Calu3 (cell line): Measurements from ENCODE around the gene CHD2. TPM values are rescaled to one million over a fixed set of nuclear protein-coding genes. Genes with fewer than 3 reads are reported as not detected.

Experiments used
- BruUV-seq: library from RNA; stranded (reverse); fragments of 400-500 nt; replicated peaks from 2 replicates; lab custom pipeline; 2021; lab: Mats Ljungman, UMichigan
- CTCF ChIA-PET: fragments of 300-600 bp; sonication (Branson Sonifier 250); formaldehyde crosslinking; loops from one replicate; lab custom pipeline; 2022; ENCODE audit warnings: antibody characterized with exemption; lab: Charles Lee
- DNase-seq: peaks from one replicate; pipeline ENCODE4 v3.0.0; 2022
- H3K27ac Mint-ChIP-seq: one replicate; pipeline ENCODE4 v1.8.0; 2022; ENCODE audit warnings: mixed read lengths; ENCODE audit not compliant: unreplicated experiment
- H3K27me3 Mint-ChIP-seq: one replicate; pipeline ENCODE4 v1.8.0; 2022; ENCODE audit warnings: mixed read lengths; ENCODE audit not compliant: unreplicated experiment
- H3K36me3 Mint-ChIP-seq: one replicate; pipeline ENCODE4 v1.8.0; 2022; ENCODE audit warnings: mild to moderate bottlenecking, moderate library complexity, mixed read lengths; ENCODE audit not compliant: insufficient read depth, unreplicated experiment
- H3K4me1 Mint-ChIP-seq: one replicate; pipeline ENCODE4 v1.8.0; 2022; ENCODE audit warnings: mild to moderate bottlenecking, low read depth, mixed read lengths; ENCODE audit not compliant: unreplicated experiment
- H3K4me3 Mint-ChIP-seq: one replicate; pipeline ENCODE4 v1.8.0; 2022; ENCODE audit warnings: mild to moderate bottlenecking, low read depth, moderate library complexity, mixed read lengths; ENCODE audit not compliant: unreplicated experiment
- H3K9me3 Mint-ChIP-seq: one replicate; pipeline ENCODE4 v1.8.0; 2022; ENCODE audit warnings: low read depth, mixed read lengths; ENCODE audit not compliant: unreplicated experiment
- CTCF ChIP-seq: fragments of 200-600 bp; IDR thresholded peaks from one replicate; pipeline ENCODE4 v1.8.0; 2022; ENCODE audit warnings: antibody characterized with exemption; ENCODE audit not compliant: unreplicated experiment
- intact Hi-C: fragments of 100-400 bp; cut with micrococcal nuclease; formaldehyde crosslinking; loops from one replicate; pipeline ENCODE4 v1.10.0; 2022; ENCODE audit not compliant: unreplicated experiment
- total RNA-seq: library from RNA; stranded (reverse); gene quantifications from 2 replicates; pipeline ENCODE4 v1.2.3, GENCODE V29; 2022

Gene CHD2
- total RNA-seq, 1 experiment from 2014 or later: 140 TPM

GRCh38 chr15:92947071-92947730, 47.1 kb downstream of the CHD2 start:
- H3K9me3 Mint-ChIP-seq: peaks cover 23% of the 10 kb centered on the region
- no peaks in the 10 kb centered on the region for H3K27me3 Mint-ChIP-seq
- DNase-seq: no peak
- CTCF ChIA-PET: no interaction called here
- H3K36me3 Mint-ChIP-seq: peaks cover 96% of the 10 kb centered on the region
- H3K27ac Mint-ChIP-seq: peak overlapping the region; percentile 24
- H3K4me3 Mint-ChIP-seq: no peak overlapping the region
- intact Hi-C loops: no loop called here
- TF ChIP-seq CTCF: no peak
- BruUV-seq: no TSS peak
- H3K4me1 Mint-ChIP-seq: peaks cover 9% of the 10 kb centered on the region

GRCh38 chr15:92949604-92950249, 49.6 kb downstream of the CHD2 start:
- intact Hi-C loops: no loop called here
- Mint-ChIP-seq H3K4me1 (no peaks in the 10 kb centered on the region), H3K9me3 (peaks cover 19% of the 10 kb centered on the region), H3K27ac (peak overlapping the region; percentile 70), H3K4me3 (no peak overlapping the region), H3K27me3 (no peaks in the 10 kb centered on the region), H3K36me3 (peaks cover 93% of the 10 kb centered on the region)
- TF ChIP-seq CTCF: no peak
- BruUV-seq: no TSS peak
- no peak for DNase-seq
- CTCF ChIA-PET: no interaction called here

DNA sequence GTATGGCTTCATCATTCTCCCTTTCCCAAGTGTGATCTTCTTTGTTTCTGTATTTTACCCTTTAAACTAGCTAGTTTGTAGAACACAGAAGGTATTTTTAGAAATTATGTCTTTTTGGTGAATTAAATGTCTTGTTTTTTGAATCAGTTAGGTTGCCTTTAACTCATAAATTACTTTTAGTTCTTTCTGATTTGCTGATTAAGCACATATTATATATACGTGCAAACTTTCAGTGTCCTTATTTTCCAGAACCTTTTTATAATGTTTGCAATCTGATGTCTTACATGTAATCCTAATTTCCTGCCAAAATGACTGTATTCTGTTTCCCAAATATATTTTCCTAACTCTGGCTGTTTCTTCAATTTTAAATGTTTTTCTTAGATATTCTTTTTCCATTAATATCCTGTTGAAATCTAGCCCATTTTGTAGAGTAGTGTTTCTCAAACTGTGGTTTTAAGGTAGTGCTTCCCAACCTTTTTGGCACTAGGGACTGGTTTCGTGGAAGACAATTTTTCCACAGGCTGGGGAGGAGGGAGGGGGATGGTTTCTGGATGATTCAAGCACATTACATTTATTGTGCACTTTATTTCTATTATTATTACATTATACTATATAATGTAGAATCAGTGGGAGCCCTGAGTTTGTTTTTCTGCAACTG, 51.8 kb downstream of the CHD2 start:
- Mint-ChIP-seq H3K27me3 (no peaks in the 10 kb centered on the region), H3K9me3 (peaks cover 15% of the 10 kb centered on the region), H3K36me3 (peaks cover 86% of the 10 kb centered on the region), H3K27ac (no peak overlapping the region), H3K4me3 (no peak overlapping the region), H3K4me1 (no peaks in the 10 kb centered on the region)
- intact Hi-C loops: no loop called here
- no peak for DNase-seq
- CTCF ChIA-PET: no interaction called here
- no TSS peak for BruUV-seq
- no peak for TF ChIP-seq CTCF

DNA sequence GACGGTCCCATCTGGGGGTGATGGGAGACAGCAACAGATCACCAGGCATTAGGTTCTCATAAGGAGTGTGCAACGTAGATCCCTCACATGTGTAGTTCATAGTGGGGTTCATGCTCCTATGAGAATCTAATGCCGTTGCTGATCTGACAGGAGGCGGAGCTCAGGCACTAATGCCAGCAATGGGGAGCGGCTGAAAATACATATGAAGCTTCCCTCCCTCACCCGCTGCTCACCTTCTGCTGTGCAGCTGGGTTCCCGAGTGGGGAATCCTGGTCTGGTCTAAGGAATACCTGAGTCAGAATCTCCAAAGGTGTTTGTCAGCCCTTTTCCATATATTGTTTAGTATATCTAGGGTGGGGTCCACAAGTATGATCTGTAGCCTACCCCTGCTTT, 52.3 kb downstream of the CHD2 start:
- Mint-ChIP-seq H3K4me3 (no peak overlapping the region), H3K4me1 (no peaks in the 10 kb centered on the region), H3K27me3 (no peaks in the 10 kb centered on the region), H3K9me3 (peaks cover 10% of the 10 kb centered on the region), H3K27ac (no peak overlapping the region), H3K36me3 (peaks cover 86% of the 10 kb centered on the region)
- TF ChIP-seq CTCF: no peak
- DNase-seq: no peak
- intact Hi-C loops: no loop called here
- BruUV-seq: no TSS peak
- CTCF ChIA-PET: no interaction called here
